Parathyroid adenoma (tissue), 2 donors: Measurements from ENCODE around the gene LEP.

Experiments
- H2AFZ ChIP-seq: fragments of 300-600 bp; sonication (generic); one replicate; pipeline ENCODE4 v1.7.0; 2017; ENCODE audit warnings: antibody characterized with exemption, mild to moderate bottlenecking
- H3K27ac ChIP-seq: fragments of 300-600 bp; sonication (generic); one replicate; pipeline ENCODE4 v1.7.0; 2017
- H3K27me3 ChIP-seq: fragments of 300-600 bp; sonication (generic); one replicate; pipeline ENCODE4 v1.7.0; 2017; ENCODE audit warnings: low read length; ENCODE audit not compliant: control insufficient read depth, insufficient read depth
- H3K36me3 ChIP-seq: fragments of 300-600 bp; sonication (generic); one replicate; pipeline ENCODE4 v1.7.0; 2017; ENCODE audit warnings: low read length; ENCODE audit not compliant: control insufficient read depth, insufficient read depth
- H3K4me1 ChIP-seq: fragments of 300-600 bp; sonication (generic); one replicate; pipeline ENCODE4 v1.7.0; 2017; ENCODE audit warnings: control low read depth
- H3K4me2 ChIP-seq: fragments of 300-600 bp; sonication (generic); one replicate; pipeline ENCODE4 v1.7.0; 2017; ENCODE audit warnings: low read length
- H3K4me3 ChIP-seq: fragments of 300-600 bp; sonication (generic); one replicate; pipeline ENCODE4 v1.7.0; 2017; ENCODE audit warnings: low read depth, low read length
- H3K79me2 ChIP-seq: fragments of 300-600 bp; sonication (generic); one replicate; pipeline ENCODE4 v1.7.0; 2017; ENCODE audit warnings: control low read depth
- H3K9ac ChIP-seq: fragments of 300-600 bp; sonication (generic); one replicate; pipeline ENCODE4 v1.7.0; 2017; ENCODE audit warnings: mild to moderate bottlenecking
- H3K9me3 ChIP-seq: fragments of 300-600 bp; sonication (generic); one replicate; pipeline ENCODE4 v1.7.0; 2017; ENCODE audit warnings: low read length; ENCODE audit not compliant: control insufficient read depth
- CTCF ChIP-seq: fragments of 300-600 bp; sonication (generic); IDR thresholded peaks from one replicate; pipeline ENCODE4 v1.7.0; 2017; ENCODE audit warnings: antibody characterized with exemption, mild to moderate bottlenecking
- donor health status: primary hyperparathyroidism.

Gene LEP

GRCh38 chr7:128215739-128216138 lies 25.3 kb upstream of the LEP start:
- no peak overlapping the region for H3K4me3 ChIP-seq
- no peaks in the 10 kb centered on the region for H3K9me3 ChIP-seq
- no peak overlapping the region for H3K27ac ChIP-seq
- H3K4me1 ChIP-seq: no peaks in the 10 kb centered on the region
- no peaks in the 10 kb centered on the region for H3K36me3 ChIP-seq
- H3K9ac ChIP-seq: no peak overlapping the region
- no peak overlapping the region for H3K4me2 ChIP-seq
- H3K27me3 ChIP-seq: no peaks in the 10 kb centered on the region
- no peak for TF ChIP-seq CTCF
- no peak overlapping the region for H2AFZ ChIP-seq
- no peaks in the 10 kb centered on the region for H3K79me2 ChIP-seq

DNA sequence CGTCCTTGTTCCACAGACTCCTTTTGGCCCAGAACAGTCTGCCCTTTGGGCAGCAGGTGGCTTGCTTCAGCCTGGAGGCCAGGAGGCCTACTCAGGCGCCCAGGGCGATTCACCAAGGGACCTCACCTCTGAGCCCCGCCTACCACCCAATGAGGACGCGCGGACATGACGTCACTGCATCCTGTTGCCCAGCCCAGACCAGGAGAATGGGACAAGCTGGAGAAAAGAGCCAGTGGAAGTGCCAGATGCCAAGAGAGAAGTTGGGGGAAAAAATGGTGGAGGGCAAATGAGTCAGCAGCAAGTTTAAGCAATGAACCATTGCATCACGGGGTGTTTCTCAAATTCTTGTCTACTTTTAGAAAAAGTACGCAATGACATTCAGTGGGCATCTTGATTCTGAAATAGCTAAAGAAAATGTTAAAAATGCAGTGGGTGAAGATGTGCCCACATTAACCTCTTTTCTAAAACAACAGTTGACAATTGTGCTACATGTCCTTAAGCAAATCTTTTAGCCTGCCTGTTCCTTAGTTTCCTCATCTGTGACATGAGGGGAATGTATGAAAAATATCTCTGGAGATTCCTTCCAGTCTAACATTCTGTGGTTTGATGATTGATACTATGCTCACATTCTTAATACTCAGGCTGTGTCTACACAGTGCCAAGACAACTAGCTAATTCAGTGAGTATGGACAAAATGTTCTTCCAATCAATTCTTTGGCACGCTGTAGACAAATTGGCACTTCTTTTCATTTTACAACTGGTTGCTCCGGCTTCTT lies 23.9 kb upstream of the LEP start:
- no peaks in the 10 kb centered on the region for H3K27me3 ChIP-seq
- no peak overlapping the region for H2AFZ ChIP-seq
- no peak overlapping the region for H3K4me2 ChIP-seq
- H3K9ac ChIP-seq: no peak overlapping the region
- no peak for TF ChIP-seq CTCF
- no peaks in the 10 kb centered on the region for H3K9me3 ChIP-seq
- H3K4me3 ChIP-seq: no peak overlapping the region
- no peaks in the 10 kb centered on the region for H3K4me1 ChIP-seq
- no peaks in the 10 kb centered on the region for H3K36me3 ChIP-seq
- no peaks in the 10 kb centered on the region for H3K79me2 ChIP-seq
- H3K27ac ChIP-seq: no peak overlapping the region

DNA sequence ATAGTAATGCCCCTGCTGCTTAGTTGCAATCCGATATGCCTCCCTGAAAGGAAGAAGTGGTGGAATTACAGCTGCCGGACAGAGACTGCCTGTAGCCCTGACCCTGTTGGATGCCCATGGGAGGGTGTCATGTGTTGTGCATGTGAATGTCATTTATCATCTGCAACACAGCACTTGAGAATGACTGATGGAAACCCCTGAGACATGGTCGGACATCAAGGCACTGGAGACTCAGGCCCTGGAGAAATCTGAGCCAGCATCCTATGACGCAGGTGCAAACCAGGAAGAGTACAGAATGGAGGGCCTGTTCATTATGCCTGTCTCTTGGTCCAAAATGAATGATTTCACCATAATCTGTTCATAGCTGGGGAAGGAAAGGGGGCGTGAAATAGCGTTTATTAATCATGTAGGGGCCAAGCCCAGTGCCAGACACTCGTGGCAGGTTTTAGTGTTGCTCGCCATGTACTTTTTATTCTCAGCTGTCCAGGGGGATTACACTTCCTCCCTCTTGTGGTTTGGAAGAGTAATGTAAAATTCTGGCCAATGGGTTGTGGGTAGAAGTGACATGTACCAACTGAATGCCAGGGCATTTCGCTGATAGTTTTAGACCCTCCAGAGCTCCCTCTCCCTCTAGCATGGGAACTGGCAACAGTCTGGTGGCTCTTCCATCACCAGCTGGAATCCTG lies 23.0 kb upstream of the LEP start:
- no peak overlapping the region for H2AFZ ChIP-seq
- no peak overlapping the region for H3K27ac ChIP-seq
- no peaks in the 10 kb centered on the region for H3K79me2 ChIP-seq
- H3K4me1 ChIP-seq: no peaks in the 10 kb centered on the region
- no peak overlapping the region for H3K4me3 ChIP-seq
- H3K9ac ChIP-seq: no peak overlapping the region
- no peak for TF ChIP-seq CTCF
- no peak overlapping the region for H3K4me2 ChIP-seq
- H3K27me3 ChIP-seq: no peaks in the 10 kb centered on the region
- no peaks in the 10 kb centered on the region for H3K9me3 ChIP-seq
- no peaks in the 10 kb centered on the region for H3K36me3 ChIP-seq

DNA sequence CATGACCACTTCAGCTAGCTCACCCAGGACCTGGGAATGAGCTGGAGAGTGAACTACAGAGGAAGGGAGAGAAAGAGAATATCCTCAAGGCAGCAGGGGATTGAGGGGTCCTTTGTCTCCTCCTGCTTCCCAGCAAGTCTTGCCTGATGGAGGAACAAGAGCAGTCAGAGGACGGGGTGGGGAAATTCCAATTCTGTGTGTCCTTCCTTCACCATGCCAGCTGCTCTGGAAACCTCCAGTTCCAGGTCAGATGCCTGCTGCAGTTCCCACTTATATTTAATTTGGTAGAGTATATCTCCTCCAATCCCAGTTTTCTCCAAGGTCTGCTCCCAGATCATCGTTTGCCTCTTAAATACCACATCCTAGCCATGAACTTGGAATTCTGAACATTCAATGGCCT lies 21.4 kb upstream of the LEP start:
- no peaks in the 10 kb centered on the region for H3K4me1 ChIP-seq
- H3K9me3 ChIP-seq: no peaks in the 10 kb centered on the region
- H2AFZ ChIP-seq: no peak overlapping the region
- H3K36me3 ChIP-seq: no peaks in the 10 kb centered on the region
- H3K4me2 ChIP-seq: no peak overlapping the region
- no peaks in the 10 kb centered on the region for H3K79me2 ChIP-seq
- H3K27ac ChIP-seq: no peak overlapping the region
- H3K27me3 ChIP-seq: no peaks in the 10 kb centered on the region
- no peak for TF ChIP-seq CTCF
- no peak overlapping the region for H3K4me3 ChIP-seq
- no peak overlapping the region for H3K9ac ChIP-seq
